Stimulated activated CD8-positive, alpha-beta memory T cell treated with anti-CD3 and anti-CD28 coated beads, Interleukin-2, amount 100 ng/mL, for 1 hour (primary cell): ENCODE results near the gene MYO1A.
"Not testable (repeated sequence)": the region's sequence is repeated elsewhere in the genome, so short reads cannot be mapped to it uniquely, and the experiment has no call there.

Experiments
- DNase-seq, 2 donors: peaks; one replicate each; pipeline ENCODE4 v3.0.0-alpha.2; 2020; ENCODE audit warnings: low read depth in 2 of 2

Gene MYO1A

DNA sequence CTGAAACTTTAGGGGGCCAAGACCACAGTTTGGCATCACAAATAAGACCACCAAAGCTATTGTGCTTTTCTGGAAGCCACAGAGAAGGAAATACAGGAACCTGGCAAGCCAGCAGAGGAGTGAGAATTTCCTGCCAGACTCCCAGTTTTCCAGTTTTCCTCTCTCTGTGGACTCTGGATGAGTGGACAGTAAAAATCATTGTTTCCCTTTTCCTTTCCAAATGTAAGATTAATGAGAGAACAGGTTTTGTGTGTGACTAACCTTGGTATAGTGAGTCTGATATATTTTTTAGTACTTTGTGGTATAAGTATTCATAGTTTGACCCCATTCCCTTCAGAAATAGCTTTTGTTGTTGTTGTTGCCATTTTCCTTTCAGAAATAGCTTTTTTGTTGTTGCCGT, 31.0 kb downstream of the MYO1A start:
- no peak for DNase-seq

DNA sequence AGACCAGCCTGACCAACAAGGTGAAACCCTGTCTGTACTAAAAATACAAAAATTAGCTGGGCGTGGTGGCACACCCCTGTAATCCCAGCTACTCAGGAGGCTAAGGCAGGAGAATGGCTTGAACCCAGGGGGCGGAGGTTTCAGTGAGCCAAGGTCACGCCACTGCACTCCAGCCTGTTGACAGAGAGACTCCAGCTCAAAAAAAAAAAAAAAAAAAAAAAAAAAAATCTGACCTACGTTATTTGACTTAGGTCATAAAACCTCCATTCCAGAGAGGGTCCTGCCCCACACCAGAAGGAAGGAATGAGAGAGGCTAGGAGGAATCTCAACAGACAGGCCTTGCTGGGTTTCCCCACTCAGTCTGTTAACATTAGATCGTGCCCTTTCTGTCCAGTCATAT, 31.6 kb downstream of the MYO1A start:
- not testable (repeated sequence) for DNase-seq

DNA sequence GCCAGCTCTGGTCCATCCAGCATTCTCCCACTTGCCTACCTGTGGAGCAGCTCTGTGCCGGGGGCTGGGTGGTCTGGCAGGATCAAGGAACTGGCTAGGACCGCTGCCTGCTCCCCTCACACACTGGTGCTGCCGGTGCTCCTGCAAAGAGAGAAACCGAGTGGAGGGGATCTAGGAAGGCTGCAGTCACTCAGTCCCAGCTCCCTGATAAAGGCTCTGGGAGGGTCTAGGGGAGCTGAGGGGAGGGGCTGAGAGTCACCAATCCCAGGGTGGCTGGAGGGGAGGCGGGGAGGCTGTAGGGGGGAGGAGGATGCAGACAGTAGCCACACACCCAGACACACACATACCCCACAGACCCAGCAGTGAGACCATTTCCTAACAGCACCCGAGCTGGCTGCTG, 33.6 kb downstream of the MYO1A start, which contains the start of gene TAC3:
Gene TAC3 (minus strand): TSS at position 182 of the 400 bp plus-strand sequence. CDS start 732 bp downstream, outside the sequence.
- no peak for DNase-seq

DNA sequence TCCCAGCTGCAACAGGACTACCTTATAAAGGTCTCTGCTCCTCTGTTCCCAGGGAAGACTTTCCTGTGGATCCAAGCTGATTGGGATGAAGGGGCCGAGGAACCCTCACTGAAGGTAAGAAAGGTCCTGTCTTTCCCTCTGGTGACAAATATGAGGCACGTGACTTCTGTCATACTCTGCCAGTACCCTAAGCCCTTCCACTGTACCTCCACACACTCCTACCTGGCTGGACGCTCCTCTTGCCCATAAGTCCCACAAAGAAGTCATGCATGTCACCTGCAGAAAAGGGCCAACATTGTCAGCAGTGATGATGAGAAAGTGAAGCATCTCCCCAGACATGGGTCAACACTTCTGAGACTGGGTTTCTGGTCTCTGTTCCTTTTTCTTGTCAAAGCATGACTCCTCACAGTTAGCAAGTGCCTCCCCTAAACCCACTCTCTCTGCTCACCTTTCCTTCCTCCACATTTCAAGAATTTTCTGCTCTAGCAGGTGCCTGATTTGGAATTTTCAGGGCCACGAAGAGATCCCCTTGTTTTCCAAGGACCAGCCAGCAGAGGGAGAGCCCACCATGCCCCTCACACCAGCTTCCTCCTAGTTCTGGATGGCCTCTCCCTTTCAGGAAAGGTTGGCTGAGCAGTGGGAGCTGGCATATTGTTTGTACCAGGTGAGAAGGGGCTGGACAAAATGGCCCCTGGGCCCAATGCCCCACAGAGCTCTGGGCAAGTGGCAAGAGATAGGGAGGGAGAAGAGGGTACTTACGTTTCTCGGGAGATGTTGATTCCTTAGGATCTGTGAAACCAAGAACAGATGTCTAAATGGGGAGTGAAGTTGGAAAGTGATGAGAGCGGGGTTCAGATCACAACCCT, 37.1 kb downstream of the MYO1A start:
- DNase-seq: no peak

DNA sequence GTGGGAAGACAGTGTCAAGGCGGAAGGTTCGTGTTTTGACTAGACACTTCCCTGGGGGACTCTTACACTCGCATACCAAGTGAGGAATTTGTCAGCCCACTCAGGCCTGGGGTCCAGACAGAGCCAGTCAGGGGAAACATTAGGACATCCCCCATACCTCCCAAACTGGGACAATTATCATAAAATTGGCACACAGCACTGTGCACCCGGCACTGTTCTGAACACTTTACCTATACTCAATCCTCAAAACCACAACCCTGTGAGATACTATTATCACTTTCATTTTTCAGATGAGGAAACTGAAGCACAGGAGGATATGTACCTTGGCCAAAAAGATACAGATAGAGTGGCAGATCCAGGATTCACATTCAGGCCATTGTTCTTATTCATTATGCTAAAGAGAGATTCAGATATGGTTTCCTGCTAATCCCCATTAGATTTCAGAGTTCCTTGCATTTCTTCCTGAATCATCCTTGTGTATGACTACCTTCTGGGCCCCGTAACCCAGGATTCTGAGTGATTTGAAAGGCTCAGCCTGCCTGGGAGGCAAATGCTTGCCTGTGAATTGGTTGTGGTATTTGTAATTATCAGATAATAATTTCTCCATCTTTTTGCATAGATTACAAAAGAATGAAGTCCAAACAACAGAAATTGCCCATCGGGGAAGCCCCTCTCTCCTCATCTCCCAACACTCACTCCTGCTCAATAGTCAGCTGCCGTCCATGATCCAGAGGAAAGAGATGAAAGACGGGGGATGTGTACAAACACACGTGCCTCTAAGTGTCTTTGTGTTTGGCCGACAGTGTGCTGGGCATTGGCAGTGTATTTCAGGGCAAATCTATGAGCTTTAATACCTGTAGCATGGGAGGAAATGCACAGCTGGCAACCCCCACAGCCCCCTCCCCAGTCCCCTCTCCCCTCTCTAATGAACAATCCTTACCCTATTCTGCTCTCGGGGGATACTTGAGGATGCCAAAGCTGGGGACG, 38.2 kb downstream of the MYO1A start:
- DNase-seq: no peak

DNA sequence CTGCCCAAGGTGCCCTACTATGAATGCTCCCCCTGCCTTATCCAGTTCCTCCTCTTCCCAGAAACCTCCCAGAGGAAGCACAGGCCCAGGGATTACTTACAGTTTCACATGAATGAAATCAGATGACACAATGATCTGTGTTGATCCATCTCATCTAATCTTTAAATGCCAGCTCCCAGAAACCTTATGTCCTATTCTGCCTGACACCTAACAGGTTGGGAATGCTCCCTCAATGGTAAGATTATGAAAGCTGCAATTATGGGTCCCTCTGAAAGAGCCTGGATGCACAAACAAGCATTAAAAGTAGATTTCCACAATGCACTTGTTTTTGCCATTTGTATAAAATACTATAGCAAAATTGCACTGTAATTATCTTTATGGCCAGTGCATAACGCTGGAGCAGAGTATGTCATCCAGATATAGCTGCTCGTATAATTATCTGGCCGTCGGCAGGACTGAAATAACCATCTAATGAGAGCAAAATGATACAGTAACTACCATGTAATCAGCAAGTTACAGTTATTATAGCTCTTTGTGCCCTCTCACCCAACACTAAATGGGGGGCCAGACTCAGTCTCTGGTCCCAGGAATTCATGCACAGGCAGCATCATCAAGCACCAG, 39.2 kb downstream of the MYO1A start:
- DNase-seq: no peak

DNA sequence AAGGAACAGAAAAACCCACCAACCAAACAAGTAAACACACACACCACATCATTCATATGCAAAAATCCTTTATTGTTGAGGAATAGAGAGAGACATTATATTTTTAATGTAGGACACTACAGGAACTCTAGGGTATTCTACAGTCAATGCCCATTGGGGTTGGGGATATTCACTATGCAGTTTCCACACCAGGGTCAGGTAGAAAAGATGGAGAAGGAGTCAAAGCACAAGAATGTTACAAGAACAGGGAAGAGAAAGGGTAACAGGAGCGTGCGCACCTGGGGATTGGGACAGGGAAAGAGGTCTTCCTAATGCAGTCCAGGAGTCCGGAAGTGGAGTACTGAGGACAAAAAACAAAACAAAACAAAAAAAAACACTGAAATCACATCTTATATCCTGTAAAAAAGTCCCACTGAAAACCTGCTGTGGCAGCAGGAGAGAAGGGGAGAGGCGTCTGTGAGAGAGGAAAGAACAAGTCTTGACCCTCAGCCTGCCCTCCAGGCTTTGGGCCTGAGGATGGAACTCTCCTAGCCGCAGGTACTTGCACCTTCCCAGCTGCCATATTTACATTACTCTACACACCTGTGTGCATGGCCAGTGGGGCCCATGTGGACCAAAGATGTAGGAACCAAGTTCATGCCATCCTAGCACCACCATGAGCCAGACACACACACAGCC, 39.8 kb downstream of the MYO1A start:
- no peak for DNase-seq

DNA sequence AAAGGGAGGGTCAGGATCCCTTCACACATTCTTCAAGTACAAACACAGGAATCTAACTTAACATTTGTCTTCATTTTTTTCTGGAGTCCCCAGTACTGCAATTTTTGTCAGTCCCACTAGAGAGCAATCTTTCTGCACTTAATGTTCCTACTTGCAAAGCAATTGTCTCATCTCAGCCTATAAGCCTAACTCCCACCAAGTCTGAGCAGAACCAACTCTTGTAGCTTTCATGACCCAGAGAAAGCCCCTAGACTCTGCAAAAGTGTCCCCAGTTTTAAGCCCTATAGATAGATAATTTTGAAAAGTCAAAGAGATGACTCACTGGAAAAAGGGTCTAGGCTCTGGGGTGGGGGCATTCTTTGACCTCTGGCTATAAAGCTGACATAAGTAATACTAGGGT, 41.8 kb downstream of the MYO1A start:
- no peak for DNase-seq

DNA sequence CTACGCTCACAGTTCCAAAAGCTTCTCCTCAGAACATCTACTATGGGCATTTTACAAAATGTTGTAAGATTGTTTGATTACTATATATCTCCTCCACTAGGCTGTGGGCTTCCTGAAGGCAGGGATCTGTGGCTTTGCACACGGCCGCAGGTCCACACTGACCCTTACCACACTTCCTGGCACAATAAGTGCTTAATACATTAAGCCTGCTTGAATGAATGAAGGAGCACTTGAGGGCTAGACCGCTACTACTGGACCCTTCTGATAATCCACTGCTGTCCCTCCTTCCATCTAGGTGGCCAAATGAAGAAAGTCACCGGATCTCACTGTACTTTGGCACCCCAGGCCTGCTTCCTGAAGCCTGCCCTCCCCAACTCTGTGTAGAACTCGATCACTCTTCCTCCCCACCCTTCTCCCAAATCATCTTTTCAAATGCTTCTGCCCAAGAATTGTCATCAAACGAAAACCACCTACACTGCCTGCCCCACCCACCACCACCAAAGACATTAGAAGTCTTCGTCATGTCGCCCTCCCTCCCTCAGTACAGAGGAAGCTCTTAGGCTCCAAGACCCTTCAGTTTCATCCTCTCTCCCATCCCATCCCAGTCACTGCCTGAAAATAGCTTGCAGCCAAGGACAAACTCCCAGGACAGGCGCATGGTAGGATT, 43.0 kb downstream of the MYO1A start:
- DNase-seq: no peak

DNA sequence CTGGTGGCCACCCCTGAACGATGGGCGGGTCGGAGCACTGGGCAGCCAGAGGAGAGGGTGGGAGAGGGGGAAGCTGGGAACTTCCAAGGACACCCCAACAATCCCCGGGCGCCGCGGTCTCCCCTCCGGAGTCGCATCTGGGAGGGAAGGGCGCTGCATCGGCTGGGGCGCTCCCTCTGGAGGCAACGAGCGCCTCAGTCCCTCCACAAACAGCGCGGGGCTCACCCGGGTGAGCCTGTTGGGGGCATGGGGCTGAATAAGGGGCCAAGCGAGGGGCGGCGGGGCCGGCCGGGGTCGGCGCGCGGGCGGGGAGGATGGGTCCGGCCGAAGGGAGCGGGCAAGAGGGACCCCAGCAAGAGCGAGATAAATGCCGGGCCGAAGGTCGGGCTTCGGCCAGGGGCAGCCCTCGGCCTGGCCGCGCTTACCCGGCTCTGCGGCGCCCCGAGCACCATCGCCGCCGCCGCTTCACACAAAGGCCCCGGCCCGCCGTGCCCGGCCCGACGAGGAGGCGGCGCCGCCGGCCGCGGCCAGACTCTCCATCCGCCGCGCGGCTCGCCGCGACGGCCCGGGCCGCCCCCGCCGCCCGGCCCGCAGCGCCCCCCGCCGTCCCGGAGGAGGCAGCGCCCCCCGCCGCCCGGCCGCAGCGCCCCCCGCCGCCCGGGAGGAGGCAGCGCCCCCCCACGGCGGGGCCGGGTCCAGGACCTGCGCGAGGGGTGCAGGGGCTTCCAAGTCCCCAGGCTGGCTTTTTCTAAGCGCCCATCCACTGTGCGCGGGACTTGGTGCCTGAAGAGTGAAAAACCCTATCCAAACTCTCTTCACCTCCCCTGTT, 43.7 kb downstream of the MYO1A start, which contains the start of gene ZBTB39:
Gene ZBTB39 (minus strand): TSS at position 567 of the 829 bp plus-strand sequence. CDS start 1,629 bp downstream, outside the sequence.
- peak; percentile 32 to 48 for DNase-seq

DNA sequence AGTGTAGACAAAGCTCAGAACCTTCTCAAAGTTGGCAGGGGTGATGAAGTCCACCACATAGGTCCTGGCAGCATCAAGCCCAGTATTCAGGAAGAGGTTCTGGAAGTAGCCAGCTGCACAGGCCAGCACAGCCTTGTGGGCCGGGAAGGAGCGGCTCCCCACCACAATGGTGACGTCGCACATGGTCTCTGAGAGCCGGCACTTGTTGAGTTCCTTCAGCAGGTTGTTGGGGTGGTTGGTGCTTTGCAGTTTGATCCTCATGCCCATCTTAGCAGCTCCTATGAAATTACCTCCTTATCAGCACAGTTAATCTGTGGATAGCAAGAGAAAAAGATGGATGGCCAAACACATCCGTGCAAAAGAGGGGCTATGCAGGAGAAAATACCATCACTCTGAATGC, 45.3 kb downstream of the MYO1A start:
- DNase-seq: no peak

DNA sequence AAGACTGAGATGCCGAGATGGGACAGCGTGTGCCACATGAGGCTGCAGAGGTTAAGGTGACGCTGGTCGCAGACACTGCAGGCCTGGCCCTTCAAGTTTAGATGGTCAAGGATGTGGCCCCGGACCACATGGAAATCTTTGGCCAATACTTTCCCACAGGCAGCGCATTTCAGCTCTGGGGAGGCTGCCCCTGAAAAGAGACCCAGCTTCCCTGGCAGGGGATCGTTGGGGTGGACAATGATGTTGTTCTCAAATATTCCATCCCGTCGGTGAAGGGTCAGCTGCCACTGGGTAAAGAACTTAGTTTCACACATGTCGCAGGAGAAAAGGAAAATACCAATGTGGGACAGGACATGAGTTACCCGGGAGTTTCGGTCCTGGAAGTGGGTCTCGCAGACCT, 46.5 kb downstream of the MYO1A start:
- DNase-seq: no peak

DNA sequence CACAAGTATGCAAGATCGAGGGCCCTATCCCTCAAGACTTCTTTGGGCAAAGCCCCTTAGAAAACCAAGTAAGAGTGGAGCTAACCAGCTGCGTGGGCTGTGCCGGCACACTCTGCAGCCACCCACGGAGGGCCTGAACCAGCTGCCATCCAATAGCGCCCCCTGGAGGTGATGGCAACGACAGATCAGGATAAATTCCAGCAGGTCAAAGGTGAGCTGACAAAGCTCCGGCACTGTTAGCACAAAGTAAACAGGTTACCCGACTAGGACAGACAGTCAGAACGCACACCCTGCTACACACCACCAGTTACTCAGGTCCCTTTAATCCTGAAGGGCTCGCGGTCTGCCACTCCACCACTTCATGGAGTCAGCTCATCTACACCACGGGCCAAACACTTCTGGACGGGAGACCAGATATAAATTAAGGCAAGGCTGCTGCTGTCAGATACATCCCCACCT, 48.5 kb downstream of the MYO1A start:
- peak in 1 of 2 donors; percentile 46 for DNase-seq

DNA sequence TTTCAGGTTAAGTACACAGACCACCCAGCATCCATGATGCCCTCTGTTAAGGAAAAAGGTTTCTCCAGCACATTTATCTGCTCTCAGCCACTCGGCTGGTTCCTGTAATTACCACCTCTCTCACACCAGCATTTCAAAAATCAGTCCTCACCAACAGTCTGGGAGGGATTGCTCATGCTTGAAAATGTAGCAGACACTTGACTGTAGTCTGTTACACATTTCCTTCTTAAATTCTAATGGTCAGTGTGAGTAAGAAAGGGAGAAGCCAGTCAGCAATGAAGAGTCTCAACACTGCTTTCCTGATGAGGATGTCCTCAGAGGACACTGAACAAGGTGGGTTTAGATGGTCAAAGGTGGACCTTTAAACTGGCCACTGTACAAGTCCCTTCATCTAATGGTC, 49.5 kb downstream of the MYO1A start:
- no peak for DNase-seq

DNA sequence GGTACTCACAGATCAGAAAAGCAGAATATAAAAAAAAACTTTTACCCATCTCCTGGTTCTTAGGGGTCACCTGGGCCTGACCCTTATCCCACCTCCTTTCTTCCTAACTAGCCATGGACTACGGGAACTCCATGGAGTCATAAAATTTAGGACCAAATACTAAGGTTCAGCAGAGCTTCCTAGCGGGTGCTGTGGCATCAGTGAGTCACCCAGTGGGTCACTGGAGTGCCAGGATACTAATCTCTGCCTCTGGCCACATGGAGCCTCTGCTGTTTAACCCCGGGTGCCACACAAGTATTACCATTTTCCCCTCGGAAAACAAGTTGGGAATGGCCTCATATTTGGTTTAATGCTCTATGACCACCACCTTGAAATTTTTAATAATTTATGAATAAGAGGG, 50.5 kb downstream of the MYO1A start:
- DNase-seq: no peak

DNA sequence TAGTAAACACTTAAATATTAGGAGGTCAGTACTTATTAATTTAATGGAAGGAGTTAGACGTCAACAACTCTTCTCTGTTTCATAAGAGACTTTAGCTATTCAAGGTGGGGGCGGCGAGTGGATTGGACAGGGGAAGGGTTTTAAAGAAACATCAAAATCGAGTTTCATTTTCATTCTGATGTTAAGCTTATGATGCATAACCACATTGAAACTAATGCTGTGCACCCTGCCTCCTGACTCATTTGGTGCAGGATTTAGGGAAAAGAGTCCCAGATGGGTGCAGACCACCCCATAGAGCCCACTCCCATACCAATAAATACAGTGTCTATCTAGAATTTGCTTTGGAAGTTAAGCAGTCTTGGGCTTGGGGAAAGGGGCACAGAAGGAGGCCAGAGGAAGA, 50.9 kb downstream of the MYO1A start:
- DNase-seq: no peak

DNA sequence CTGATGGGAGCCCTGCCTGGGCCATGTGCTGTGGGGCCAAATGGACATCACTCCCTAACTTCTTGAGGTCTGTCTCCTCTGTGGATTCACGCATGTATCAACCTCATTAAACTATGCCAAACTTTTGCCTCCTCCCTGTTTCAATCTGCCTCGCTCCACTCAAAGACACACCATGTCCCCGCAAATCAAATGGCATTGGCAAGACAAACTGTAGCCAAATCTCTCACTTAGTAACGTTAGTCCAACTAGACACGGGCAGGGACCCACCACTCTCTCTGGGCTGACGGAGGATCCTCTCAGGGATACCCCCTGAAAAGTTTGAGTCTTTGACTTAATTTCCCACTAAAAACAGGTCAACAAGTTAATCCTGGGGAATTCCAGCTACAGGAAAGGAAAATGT, 51.6 kb downstream of the MYO1A start:
- DNase-seq: no peak

DNA sequence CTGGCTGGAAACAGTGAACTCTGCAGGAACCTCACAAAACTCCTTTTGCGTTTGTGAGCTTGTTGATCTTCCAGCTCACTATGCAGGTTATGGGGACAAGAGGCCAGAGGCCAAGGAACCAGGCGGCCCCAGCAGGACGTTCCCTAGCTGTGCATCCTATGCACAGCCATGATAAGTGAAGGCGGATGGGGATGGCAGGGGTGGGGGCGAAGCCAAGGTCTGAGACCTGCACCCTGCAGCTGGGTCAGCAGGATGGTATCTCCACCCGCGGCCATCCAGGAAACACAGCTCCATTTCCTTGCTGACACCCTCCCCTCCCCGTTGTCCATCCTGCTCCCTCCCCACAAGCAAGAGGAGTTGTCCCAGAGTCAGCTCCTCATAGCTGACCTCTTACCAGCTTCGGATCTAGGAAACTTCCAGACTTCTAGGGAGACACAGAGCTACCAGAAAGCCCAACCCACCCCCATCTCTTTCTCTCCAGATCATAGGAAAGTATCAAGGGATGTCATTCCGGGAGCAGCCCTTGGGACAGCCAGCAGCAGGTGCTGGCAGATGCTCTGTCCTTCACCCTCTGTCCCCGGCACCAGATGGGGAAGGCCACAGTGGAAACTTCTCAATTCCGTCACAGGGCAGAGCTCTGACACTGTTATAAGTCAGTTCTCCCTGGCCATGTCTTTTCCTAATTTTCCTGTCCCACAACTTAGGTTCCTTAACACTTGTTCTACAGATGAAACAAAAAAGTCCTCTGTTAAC, 53.0 kb downstream of the MYO1A start:
- no peak for DNase-seq

DNA sequence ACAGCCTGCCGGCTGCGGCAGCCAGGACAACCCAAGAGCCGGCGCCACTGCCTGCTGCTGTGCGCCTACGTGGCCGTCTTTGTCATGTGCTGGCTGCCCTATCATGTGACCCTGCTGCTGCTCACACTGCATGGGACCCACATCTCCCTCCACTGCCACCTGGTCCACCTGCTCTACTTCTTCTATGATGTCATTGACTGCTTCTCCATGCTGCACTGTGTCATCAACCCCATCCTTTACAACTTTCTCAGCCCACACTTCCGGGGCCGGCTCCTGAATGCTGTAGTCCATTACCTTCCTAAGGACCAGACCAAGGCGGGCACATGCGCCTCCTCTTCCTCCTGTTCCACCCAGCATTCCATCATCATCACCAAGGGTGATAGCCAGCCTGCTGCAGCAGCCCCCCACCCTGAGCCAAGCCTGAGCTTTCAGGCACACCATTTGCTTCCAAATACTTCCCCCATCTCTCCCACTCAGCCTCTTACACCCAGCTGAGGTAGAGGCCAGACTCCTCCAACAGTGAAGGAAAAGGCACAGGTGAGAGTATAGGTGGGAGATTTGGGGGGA, 53.9 kb downstream of the MYO1A start:
- DNase-seq: no peak
